Brain pericyte (primary cell): ENCODE data around the gene SMIM45.
"Not testable (repeated sequence)": the region's sequence is repeated elsewhere in the genome, so short reads cannot be mapped to it uniquely, and the experiment has no call there.

ENCODE experiments used
- DNase-seq: peaks from one replicate; pipeline ENCODE4 v3.0.0-alpha.2; 2012; ENCODE audit warnings: low read depth, low spot score

Gene SMIM45

DNA sequence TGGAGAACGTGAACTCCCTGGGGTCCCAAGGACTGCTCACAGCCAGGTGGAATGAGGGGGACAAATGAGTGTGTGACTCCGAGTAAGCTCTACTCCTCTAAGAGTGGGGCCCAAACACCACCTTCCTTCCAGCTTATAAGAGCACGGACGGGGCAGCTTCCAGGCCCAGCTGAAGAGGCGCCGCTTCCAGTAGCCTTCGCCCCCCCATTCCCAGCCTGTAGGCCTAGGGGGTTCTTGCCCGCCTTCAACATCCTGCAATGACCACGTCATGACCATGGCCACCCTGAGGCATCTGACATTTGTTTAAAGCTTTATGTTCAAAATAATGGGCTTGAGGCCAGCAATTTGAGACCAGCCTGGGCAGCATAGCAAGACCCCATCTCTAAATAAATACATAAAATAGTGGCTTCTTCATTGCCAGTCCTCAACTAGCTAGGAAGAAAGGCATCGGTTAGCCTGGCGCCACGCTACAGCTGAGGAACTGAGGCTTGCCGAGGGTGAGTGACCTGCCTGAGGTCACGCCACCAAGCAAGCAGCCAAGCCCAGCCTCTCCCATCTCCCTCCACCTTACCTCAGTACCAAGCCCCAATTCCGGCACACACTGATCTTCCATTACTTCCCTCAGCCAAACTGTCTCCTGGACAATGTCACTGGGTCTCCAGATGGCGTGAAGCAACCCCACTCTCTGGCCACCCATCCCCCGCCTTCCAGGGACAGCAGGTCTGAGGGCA, 17.5 kb upstream of the SMIM45 start:
- DNase-seq, result no peak

DNA sequence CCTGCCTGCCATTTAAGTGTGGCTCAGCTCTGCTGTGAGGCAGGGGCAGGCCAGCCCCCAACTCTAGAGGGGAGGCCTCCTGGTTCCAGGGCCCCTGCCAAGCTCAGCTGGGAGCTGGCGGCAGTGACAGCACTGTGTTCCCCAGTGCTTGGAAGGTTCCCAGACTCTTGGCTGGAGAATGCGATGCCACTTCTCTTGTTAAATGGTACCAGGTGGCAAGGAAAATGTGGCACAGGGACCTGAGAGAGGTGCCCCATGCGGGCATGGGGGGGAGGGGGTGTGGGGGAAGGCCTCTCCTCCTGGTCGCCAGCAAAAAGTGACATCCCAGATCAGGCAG, 17.0 kb upstream of the SMIM45 start:
- no peak for DNase-seq

DNA sequence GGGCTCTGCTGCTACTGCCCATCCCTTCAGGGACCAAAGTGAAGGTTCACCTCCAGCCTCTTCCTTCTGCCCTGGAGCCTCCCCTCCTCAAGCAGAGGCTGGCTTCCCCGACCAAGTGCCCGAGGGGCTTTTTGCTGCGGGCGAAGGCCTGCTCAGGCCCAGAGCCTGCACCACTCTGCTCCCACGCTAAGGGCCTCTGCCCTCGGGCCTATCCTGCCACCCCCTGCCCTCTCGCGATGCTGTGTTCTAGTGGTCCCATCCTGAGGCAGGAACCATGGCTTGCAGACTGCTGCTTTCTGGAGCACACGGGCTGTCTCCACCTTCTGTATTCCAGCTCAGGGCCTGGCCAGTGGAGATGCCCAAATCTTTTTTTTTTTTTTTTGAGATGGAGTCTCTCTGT, 16.4 kb upstream of the SMIM45 start:
- no peak for DNase-seq

DNA sequence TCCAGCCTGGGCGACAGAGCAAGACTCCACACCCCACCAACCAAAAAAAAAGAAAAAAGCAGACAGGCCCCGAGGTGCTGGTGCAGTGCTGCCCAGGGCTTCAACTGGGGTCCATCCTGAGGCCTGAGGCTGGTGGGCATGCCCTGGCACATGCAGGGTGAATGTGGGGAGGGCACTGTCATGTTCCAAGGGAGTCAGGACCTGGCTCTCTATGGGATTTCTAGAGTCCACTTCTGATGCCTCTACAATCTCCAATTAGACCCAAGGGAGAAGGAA, 15.1 kb upstream of the SMIM45 start:
- DNase-seq, result no peak

DNA sequence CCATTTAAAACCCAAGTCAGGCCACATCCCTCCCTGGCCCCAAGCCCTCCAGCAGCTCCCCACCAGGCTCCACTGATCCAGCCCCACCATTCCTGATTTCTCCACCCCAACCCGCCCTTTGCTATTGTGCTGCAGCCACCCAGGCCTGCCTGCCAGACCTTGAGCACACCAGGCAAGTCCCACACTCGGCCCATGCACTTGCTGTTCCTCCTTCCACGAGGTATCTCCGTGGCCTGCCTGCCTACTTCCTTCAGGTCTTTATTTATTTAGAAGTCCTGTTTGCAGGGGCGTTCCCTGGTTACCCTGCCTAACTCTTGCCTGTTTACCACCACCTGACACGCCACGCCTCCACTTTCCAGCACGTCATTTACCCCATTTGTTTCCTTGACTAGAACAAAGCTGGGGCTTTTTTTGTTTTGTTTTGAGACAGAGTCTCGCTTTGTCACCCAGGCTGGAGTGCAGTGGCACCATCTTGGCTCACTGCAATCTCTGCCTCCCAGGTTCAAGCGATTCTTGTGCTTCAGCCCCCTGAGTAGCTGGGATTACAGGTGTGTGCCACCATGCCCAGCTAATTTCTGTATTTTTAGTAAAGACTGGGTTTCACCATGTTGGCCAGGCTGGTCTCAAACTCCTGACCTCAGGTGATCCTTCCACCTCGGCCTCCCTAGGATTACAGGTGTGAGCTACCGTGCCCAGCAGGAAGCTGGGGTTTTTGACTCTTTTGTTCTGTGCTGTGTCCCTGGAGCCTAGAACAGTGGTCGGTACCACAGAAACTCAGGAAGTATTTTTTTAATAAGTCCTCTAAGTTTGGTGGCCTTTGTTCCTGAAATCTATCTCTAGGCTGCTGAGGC, 11.7 kb upstream of the SMIM45 start:
- no peak for DNase-seq

DNA sequence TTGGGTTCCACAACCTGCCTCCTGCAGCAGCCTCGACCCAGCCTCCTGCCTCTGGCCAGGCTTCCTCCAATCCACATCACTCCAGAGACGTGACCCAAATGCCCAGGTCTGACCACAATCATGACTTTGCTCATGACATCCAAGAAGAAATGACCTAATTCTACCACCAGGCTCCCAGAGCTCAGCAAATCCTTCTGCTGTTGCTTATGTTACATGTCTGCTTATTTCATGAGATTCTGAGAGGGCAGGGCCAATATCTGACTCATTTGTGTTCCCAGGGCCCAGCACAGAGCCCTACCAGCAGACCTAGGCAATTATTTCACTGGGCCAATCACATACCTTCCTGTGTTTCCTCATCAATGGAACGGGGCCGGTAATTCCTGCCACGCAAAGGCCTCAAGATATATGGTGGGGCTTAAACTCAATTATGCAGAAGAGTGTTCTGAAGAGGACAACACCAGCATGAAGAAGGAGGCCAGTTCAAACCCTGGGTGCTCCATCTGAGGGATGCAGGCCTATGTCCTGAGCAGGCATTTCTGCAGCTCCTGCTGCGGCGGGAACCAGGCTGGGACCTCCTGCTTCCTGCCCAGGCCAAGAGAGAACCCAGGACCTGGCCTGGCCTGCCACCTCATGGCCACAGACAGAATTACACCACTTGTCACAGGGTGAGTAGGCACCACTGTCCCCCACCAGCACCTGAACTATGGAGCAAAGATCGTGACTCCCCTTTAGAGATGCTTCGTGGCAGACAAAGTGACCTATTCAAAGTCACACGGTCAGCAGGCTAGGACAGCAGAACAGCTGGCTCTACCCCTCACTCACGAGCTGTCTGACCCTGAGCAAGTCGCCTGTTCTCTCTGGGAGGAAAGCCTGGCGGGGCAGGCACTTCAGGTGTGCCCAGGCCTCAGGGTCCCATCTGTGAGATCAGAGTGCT, 10.9 kb upstream of the SMIM45 start:
- DNase-seq, result peak; percentile 58

DNA sequence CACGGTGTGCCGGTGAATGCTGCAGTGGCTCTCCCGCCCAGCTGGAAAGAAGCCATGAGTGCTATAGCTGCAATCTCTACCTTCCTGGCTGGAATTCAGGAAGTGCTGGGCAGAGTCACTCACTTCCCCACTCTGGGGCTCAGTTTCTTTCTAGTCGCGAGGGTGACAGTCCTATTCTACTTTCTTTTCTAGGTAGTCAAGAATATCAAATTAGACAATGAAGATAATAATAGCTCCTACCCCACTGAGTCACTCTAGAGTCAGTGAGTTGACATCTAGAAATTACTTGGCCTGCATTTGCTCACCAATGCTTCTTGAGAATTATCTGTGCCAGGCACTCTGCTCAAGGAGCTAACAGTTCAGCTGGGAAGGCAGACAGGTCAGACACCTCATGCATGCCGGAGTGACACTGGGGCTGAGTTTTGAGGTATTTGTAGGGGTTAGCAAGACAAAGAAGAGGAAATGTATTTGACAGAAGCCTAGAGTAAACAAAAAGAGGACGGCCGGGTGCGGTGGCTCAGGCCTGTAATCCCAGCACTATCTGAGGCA, 8.2 kb upstream of the SMIM45 start:
- DNase-seq, result no peak

DNA sequence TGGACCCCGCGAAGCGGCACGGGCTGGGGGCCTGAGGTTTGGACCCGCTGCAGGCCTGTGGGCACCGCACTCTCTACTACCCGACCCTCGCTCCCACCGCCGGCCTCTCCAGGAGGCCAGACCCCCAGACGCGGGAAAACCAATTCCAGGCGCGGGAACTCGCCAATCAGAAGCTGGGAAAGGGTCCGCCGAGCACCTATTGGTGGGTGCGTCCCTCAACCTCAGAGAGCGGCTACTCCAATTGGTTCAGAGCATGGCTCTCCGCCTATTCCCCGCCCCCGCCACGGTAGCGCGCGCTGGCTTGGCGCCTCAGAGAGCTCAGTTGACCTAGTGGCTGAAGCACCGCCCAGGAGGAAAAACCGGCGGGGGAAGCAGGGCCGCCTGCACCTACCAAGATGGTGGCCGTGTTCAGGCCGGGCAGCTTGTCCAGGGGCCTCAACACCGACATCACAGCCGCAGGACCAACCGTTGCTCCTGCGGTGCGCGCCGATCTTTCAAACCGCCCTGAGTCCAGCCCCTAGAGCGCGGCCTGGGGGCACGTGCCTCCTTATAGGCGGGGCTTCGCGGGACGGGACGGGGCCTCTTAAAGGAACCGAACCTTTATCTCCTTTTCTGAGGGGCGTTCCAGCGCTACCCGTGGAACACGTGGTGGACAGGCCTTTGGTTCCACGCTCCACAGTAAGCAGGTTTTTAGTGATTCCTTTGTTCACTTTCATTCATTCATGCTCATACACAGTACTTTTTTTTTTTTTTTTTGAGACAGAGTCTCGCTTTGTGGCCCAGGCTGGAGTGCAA, 5.1 kb upstream of the SMIM45 start, which contains the start of gene CENPM:
Gene CENPM (minus strand): TSS at position 524 of the 795 bp plus-strand sequence. CDS start 76 bp downstream, at position 448.
- peak; percentile 82 for DNase-seq

DNA sequence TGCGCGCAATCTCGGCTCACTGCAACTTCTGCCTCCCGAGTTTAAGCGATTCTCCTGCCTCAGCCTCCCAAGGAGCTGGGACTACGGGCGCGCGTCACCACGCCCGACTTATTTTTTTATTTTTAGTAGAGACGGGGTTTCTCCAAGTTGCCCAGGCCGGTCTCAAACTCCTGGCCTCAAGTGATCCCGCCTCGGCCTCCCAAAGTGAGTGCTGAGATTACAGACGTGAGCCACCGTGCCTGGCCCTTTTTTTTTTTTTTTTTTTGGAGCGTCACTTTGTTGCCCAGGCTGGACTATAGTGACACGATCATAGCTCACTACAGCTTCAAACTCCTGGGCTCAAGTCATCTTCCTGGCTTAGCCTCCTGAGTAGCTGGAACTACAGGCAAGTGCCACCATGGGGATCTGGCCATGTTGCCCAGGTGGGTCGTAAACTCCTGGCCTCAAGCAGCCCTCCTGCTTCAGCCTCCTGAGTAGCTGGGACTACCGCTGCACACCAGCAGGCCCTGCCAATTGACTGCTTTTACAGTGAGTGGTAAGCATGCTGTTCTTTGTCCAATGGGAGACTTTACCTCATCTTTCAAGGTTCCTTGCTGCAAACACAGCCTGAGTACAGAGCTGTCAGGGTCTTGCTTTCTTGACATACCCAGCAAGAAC, 4.4 kb upstream of the SMIM45 start:
- DNase-seq, result no peak

DNA sequence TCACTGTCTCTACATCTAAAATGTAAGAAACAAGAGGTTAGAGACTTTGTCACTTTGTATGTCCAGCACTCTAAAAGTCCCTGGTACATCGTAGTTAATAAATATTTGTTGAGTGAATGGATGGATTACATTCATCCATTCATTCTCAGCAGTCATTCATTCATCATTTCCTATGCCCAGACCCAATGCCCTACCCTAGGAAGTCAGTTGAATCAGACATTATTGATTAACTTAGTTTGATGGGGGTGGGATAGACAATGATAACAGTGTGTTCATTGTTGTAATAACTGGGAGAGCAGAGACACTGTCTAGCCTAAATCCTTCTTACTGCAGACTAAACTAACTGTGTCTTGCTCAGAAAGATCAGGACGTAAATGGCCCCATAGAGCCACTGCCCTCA, 3.8 kb upstream of the SMIM45 start:
- DNase-seq, result no peak

DNA sequence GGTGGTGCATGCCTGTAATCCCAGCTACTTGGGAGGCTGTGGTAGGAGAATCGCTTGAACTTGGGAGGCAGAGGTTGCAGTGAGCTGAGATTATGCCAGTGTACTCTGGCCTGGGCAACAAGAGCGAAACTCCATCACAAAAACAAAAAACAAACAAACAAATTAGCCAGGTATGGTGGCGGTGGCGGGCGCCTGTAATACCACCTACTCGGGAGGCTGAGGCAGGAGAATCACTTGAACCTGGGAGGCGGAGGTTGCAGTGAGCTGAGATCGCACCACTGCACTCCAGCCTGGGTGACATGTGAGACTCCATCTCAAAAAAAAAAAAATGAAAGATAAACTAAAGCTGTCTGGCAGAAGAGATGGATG, 3.0 kb upstream of the SMIM45 start:
- DNase-seq, result not testable (repeated sequence)

DNA sequence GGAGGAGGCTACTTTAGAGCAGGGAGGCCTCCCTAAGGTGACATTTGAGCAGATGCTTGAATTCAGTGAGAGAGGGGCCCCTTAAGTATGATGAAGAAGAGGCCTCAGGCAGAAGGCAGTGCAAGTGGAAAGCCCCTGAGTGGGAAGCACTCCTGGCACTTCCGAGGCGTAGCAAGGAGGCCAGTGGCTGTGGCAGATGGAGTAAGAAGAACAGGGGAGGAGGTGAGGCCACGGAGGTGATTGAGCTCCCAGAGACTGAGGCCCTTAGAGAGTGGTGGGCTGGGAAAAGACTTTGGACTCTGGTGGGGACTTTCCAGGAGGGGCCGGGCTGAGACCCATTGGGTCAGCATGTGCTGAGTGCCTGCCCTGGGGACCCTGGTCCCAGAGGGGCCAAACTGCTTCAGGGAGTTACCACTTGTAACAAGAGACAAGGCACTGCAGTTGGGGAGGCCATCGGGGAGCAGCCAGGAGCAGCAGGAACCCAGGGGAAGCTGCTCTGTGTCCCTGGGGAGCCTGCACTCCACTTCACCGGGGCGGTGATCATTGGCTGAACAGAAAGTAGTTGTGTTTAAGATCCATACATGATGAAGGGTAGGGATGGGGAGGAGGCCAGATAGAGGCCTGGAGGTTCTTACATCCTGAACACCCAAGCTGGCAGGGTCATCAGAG, 2.5 kb upstream of the SMIM45 start:
- no peak for DNase-seq

DNA sequence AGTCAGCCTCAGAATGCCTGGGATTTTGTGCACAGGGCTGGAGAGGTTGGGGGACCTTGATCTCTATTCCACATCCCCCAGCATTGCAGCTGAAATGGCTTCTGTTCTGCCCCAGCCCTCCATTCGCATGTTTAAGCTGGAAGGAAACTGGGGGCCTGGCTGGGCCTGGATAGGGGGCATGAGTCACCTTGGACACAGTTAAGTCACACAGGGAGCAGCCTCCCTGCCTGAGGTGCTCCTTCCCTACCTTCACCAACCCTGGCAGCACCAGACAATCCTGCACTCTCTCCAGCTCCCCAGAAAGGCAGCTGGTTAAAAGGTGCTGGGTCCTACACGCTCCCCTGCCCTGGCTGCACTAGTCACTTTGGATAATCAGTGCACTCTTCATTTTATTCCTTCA, 763 bp downstream of the SMIM45 start:
- DNase-seq, result no peak

DNA sequence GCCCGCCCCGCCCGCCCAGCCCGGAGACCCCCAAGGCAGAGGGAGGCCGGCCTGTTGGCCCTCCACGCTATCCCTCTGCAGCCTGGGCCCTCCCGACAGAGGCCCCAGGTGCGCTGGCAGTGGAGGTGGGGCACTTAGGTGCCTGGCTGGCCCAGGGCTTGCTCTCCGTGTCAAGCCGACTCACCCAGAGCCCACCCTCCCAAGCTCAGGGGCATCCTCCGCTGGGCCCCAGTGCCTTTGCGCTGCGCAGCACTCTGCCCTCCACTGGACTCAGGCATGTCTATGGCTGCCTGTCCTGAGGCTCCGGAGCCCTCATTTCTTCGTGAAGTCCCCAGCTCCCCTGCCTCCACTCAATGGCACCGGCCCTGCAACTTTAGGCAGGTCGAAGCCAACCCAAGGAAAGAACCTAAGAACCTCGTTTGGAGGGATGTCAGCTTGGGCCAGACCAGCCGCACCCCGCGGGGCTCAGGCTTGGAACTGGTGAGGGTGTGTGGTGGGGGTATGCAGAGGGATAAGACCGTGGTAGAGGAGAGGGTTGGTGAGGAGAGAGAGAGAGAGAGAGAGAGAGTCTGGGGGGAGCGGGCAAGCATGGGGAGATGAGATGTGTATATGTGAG, 6.1 kb downstream of the SMIM45 start:
- DNase-seq, result no peak

DNA sequence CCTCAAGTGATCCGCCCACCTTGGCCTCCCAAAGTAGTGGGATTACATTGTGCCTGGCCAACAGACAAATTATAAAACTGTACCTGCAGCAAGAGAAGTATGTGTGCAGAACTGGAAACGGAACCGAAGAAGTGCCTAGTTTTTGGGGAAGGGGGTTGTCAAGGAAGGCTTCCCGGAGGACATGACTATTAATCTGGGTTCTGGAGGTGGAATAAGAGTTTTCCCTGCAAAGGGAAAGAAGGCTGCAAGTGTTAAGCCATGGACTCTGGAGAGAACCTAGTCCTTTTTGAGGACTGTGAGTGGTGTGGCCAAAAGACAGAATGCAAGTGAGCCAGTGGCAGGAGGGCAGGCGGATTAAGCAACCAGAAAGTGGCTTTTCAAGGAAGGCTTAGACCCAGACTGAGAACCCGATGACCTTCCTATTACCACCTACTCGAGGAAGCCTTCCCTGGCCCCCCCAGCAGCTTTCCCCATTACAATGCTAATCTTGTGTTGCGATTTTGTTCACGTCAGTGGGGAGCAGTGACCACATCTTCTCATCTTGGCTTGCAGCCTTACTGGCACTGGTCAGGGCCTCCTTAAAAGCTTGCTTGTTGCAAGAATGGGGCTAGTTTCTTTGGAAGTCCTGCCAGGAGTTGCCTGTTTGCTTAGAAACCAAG, 11.6 kb downstream of the SMIM45 start:
- no peak for DNase-seq

DNA sequence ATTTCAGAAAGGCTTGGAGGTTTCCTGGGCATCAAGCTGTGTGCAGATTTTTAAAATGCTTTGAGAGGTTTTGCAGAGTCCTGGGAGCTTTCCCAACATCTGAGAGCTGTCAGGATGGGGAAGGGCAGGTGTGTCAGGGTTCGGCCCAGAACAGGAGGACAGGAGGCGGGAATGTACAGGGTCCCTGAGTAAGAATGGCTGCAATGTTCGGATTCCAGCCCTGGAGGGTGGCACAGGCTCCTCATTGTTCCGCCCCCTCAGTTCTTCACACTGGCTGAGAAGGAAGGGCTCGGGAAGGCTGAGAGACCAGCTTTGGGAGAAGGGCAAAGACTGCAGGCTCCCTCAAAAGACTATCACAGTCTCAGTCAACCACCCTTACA, 12.2 kb downstream of the SMIM45 start:
- no peak for DNase-seq

DNA sequence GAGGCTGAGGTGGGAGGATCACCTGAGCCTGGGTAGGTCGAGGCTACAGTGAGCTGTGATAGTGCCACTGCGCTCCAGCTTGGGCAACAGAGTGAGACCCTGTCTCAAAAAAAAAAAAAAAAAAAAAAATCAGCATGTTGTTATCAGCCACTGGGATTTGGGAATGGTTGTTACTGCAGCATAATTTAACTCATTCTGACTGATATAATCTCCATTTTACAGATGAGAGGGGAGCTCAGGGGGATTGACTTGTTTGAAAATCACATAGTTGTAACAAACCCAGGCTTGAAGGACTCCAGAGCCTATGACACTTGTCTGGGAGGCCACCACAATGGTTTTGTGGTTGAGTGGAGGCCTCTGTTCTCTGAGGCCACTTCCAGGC, 14.3 kb downstream of the SMIM45 start:
- no peak for DNase-seq

DNA sequence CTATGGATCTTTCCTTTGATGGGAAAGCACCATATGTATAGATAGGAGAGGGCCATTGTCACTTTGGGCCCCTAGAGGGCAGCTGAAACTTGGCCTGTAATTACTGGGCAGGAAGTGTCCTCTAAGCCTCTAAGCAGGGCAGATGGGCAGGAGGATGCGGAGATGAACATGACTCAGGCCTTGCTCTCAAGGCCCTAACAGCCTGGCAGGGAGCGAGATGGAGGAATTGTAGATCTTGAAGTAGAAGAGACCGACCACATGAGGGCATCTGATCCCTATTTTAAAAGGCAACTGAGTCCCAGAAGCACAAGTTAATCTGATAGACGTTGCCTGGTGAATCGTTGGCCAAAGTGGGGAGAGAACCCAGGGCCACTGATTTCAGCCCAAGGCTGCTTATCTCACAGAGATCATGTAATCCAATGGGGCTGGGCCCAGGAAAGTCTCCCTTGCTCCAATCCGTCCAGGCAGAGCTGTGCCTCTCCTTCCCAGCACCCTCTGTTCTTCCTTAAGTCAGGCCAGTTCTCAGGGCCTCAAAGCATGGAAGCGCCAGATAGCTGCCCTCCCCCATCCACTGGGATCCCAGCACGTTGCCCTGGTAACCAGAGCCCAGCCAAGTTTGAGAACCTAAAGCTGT, 14.8 kb downstream of the SMIM45 start:
- DNase-seq, result peak; percentile 34

DNA sequence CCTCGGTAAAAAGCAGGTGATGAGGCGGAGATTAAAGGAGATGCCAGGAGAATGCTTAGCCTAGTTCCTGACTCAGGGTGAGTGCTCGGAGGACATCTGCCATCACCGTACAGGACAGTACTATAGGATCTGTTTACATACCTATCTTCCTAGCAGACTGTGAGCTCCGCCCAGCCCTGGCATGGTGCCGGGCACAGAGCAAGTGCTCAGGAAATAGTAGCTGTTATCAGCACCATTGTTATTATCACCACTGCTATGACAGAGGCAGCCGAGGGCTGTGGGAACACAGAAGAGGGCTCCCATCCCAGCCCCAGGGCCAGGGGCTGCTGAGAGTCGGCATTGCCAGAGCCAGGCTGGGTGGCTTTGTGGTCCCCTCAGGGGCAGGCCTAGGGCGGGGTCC, 16.7 kb downstream of the SMIM45 start:
- DNase-seq, result no peak
